MM.1S (cell line): ENCODE measurements around the gene TMC2.

Experiments
- CTCF ChIP-seq: fragments of 300-600 bp; sonication (generic); IDR thresholded peaks from 2 replicates; pipeline ENCODE4 v1.5.1; 2016; ENCODE audit warnings: antibody characterized with exemption, low read length, mixed read lengths
- EZH2phosphoT487 ChIP-seq: fragments of 300-600 bp; sonication (generic); IDR thresholded peaks from 2 replicates; pipeline ENCODE4 v1.6.1; 2018; ENCODE audit warnings: antibody characterized with exemption, low read length

GRCh38 chr20:2524709-2525506 lies 11.5 kb upstream of the TMC2 start:
- TF ChIP-seq CTCF (no peak), EZH2phosphoT487 (no peak)
